Spleen (tissue), 11 donors: Measurements from ENCODE around the gene NTRK2. TPM values are rescaled to one million over a fixed set of nuclear protein-coding genes. Genes with fewer than 3 reads are reported as not detected.

Experiments
- DNase-seq: peaks from one replicate; pipeline ENCODE4 v3.0.0-alpha.2; 2020
- H3K27ac ChIP-seq, 8 donors: fragments of 200-600 bp; sonication (generic) in 7 of 8; 1 replicate in 4 of 8; 2 replicates in 4 of 8; pipeline versions ENCODE4 v1.5.0 to v1.8.0; 2016 to 2021; ENCODE audit warnings: inconsistent platforms in 4 of 8, mild to moderate bottlenecking in 4 of 8, moderate library complexity in 1 of 8
- H3K27me3 ChIP-seq, 7 donors: fragments of 200-600 bp; sonication (generic) in 6 of 7; replicated peaks in 1 of 7; 1 replicate in 4 of 7; 2 replicates in 3 of 7; pipeline versions ENCODE4 v1.5.0 to v1.8.0; 2016 to 2021; ENCODE audit warnings: inconsistent platforms in 3 of 7, mild to moderate bottlenecking in 1 of 7
- H3K36me3 ChIP-seq, 6 donors: fragments of 200-600 bp; sonication (generic) in 5 of 6; 1 replicate in 4 of 6; 2 replicates in 2 of 6; pipeline versions ENCODE4 v1.5.0 to v1.8.0; 2016 to 2021; ENCODE audit warnings: inconsistent platforms in 2 of 6
- H3K4me1 ChIP-seq, 6 donors: fragments of 200-600 bp; sonication (generic) in 5 of 6; 1 replicate in 3 of 6; 2 replicates in 3 of 6; pipeline versions ENCODE4 v1.5.0 to v1.8.0; 2016 to 2021; ENCODE audit warnings: inconsistent platforms in 3 of 6
- H3K4me3 ChIP-seq, 8 donors: fragments of 200-600 bp; sonication (generic) in 7 of 8; 1 replicate in 4 of 8; 2 replicates in 4 of 8; pipeline versions ENCODE4 v1.5.0 to v1.8.0; 2016 to 2021; ENCODE audit warnings: inconsistent platforms in 4 of 8, mild to moderate bottlenecking in 4 of 8, moderate library complexity in 2 of 8
- H3K9me3 ChIP-seq, 8 donors: fragments of 200-600 bp; sonication (generic) in 7 of 8; 1 replicate in 4 of 8; 2 replicates in 4 of 8; pipeline versions ENCODE4 v1.5.0 to v1.8.0; 2016 to 2021; ENCODE audit warnings: inconsistent platforms in 4 of 8
- POLR2A ChIP-seq, 3 donors: fragments of 450-650 bp; IDR thresholded peaks; one replicate each; pipeline ENCODE4 v1.5.1; 2017; ENCODE audit warnings: antibody characterized with exemption in 3 of 3, mild to moderate bottlenecking in 1 of 3
- POLR2AphosphoS5 ChIP-seq, 3 donors: sonication (generic); formaldehyde crosslinking; IDR thresholded peaks; one replicate each; pipeline ENCODE4 v1.5.1; 2017; ENCODE audit warnings: antibody characterized with exemption in 3 of 3
- WGBS, 5 donors: extraction: QIAGEN DNeasy Blood & Tissue Kit in 3 of 5; methylation state at CpG; one replicate each; pipeline versions ENCODE4 v1.1.5 to v1.1.7; 2013 to 2018; 5-methylcytosine and 5-hydroxymethylcytosine counted together
- intact Hi-C: fragments of 100-400 bp; cut with DNase I; formaldehyde crosslinking; loops from one replicate; pipeline ENCODE4 v1.15.0; 2023; ENCODE audit warnings: low total_unique reads
- polyA plus RNA-seq, 3 donors: library from polyadenylated mRNA; stranded (reverse); fragments of 200-250 nt; gene quantifications; one replicate each; pipeline ENCODE4 v1.2.1, GENCODE V29; 2013
- total RNA-seq, 7 donors: library from RNA; depleted of rRNA in 3 of 7; stranded (reverse); fragments of >200 nt in 3 of 7; fragmentation: NEBNext Ultra II Directional in 4 of 7; extraction: Animal tissue kit (Norgen Biotek cat#: 25700) in 4 of 7; gene quantifications; one replicate each; pipeline versions ENCODE4 v1.1.0 to v1.2.1, GENCODE V29; 2016 to 2021
- TF ChIP-seq, protein P1 (sequence below), 11 experiments: fragments of 200-600 bp in 7 of 11; fragments of 450-650 bp in 4 of 11; sonication (generic) in 4 of 11; IDR thresholded peaks in 8 of 11; conservative IDR thresholded peaks in 3 of 11; 1 replicate in 7 of 11; 2 replicates in 4 of 11; pipeline versions ENCODE4 v1.4.0 to v1.8.0; 2016 to 2021; ENCODE audit warnings: antibody characterized with exemption in 11 of 11, inconsistent platforms in 4 of 11, mild to moderate bottlenecking in 1 of 11
- donor health status: healthy with polysubstance abuse.
- donor health status: DM: no; HTN: no; CAD: no; lungs with moderate emphysema.
- donor health status: DM: no; HTN: no; CAD: no.
- donor health status: Bipolar disorder and iron deficiency.
- donor health status: healthy.
- donor health status: DM: no; HTN: no; CAD: no.
- donor health status: DM: yes; HTN: yes; CAD: no.

The NTRK2 gene
- total and polyA plus RNA-seq, 10 donors = 0.63 to 22.7 (median 8.9) TPM

DNA sequence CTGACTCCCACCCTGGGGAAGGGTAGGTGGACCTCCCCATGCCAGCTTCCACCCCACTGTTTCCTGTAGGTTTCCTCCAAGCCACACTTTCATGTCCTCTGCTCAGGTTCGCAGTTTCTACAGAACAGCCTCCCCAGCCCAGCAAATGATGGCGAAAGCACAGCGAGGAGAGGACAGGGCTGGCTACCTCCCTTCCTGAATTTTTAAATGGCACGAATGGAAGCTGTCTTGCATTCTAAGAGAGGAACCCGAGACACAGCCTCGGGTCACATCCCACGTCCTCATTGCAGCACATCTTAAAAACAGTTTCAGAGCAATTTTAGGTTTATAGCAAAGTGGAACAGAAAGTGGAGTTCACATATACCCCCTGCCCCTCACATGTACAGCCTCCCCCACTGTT, 330.3 kb downstream of the NTRK2 start:
- TF ChIP-seq, protein P1, sequence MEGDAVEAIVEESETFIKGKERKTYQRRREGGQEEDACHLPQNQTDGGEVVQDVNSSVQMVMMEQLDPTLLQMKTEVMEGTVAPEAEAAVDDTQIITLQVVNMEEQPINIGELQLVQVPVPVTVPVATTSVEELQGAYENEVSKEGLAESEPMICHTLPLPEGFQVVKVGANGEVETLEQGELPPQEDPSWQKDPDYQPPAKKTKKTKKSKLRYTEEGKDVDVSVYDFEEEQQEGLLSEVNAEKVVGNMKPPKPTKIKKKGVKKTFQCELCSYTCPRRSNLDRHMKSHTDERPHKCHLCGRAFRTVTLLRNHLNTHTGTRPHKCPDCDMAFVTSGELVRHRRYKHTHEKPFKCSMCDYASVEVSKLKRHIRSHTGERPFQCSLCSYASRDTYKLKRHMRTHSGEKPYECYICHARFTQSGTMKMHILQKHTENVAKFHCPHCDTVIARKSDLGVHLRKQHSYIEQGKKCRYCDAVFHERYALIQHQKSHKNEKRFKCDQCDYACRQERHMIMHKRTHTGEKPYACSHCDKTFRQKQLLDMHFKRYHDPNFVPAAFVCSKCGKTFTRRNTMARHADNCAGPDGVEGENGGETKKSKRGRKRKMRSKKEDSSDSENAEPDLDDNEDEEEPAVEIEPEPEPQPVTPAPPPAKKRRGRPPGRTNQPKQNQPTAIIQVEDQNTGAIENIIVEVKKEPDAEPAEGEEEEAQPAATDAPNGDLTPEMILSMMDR (IDR thresholded peaks at IDR 0.05 in 8 of 11, conservative IDR thresholded peaks at IDR 0.05 in 3 of 11) = no peak
- TF ChIP-seq POLR2AphosphoS5 (IDR thresholded peaks at IDR 0.05) (no peak), POLR2A (IDR thresholded peaks at IDR 0.05) (no peak)
- 76 to 91% (median 85%) methylated on average over 7 of the region's 7 CpGs for WGBS, 5 donors
- intact Hi-C loops = no loop called here
- H3K36me3 ChIP-seq = no peaks in the 10 kb centered on the region
- DNase-seq = no peak
- no peak overlapping the region for H3K27ac ChIP-seq
- no peaks in the 10 kb centered on the region for H3K4me1 ChIP-seq
- H3K4me3 ChIP-seq = no peak overlapping the region
- peaks cover 0 to 21% (median 8%) of the 10 kb centered on the region in 8 donors for H3K9me3 ChIP-seq
- no peaks in the 10 kb centered on the region for H3K27me3 ChIP-seq

DNA sequence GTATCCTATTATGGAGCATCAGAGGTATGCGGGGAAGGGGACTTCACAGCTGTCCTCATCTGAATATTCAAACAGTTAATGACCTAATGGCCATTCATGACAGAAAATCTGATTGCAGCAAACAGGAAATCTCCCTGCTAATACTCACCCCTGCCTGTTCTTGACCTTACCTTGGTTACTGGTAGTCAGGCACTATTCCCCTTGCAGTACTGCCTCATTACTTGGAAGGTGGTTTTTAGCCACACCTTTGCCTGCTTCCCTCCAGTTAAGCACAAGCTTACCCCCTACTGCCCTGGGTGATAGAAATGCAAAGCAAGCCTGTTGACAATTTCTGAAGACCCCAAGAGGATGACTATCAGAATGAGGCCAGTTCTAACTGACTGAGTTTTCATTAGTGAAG, 332.4 kb downstream of the NTRK2 start:
- Histone ChIP-seq H3K4me1 (no peaks in the 10 kb centered on the region), H3K27ac (no peak overlapping the region), H3K36me3 (no peaks in the 10 kb centered on the region), H3K9me3 (peaks cover 0 to 21% (median 8%) of the 10 kb centered on the region in 8 donors), H3K4me3 (no peak overlapping the region), H3K27me3 (peaks cover 0 to 5% (median 0%) of the 10 kb centered on the region in 7 donors)
- DNase-seq = no peak
- TF ChIP-seq, protein P1 (IDR thresholded peaks at IDR 0.05 in 8 of 11, conservative IDR thresholded peaks at IDR 0.05 in 3 of 11) = no peak
- no peak for TF ChIP-seq POLR2AphosphoS5 (IDR thresholded peaks at IDR 0.05)
- no peak for TF ChIP-seq POLR2A (IDR thresholded peaks at IDR 0.05)
- WGBS, 5 donors = 94 to 100% (median 96%) methylated on average over 1 of the region's 1 CpG
- intact Hi-C loops = no loop called here

DNA sequence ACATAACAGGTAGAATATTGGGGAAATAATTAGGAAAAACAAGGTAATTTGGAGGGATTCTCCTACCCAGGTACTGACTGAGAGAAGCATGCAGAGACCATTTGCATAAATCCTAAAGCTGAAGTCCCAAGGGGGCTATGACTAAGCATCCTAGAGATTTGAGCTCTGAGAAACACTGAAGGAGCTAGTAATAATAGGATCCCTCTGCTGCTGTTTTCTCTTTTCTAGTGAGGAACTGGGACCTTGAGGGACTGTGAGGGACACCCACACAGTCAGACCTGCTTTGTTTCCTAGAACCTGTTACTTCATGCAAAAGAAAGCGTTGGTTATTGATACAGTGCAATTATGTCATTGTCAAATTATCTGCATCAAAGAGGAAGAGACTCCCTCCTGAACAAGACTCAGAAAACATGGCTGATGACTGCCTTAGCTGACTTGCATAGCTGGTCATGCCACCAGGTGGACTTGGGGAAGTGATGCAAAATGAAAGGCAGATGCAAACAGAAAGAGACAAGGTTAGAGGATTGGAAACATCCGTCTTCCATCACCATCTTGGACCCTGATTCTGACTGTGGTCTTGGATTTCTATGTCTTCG, 335.4 kb downstream of the NTRK2 start:
- Histone ChIP-seq H3K27ac (no peak overlapping the region), H3K36me3 (no peaks in the 10 kb centered on the region), H3K4me3 (no peak overlapping the region), H3K27me3 (peaks cover 0 to 5% (median 0%) of the 10 kb centered on the region in 7 donors), H3K4me1 (no peaks in the 10 kb centered on the region), H3K9me3 (peaks cover 0 to 19% (median 8%) of the 10 kb centered on the region in 8 donors)
- no peak for TF ChIP-seq POLR2A (IDR thresholded peaks at IDR 0.05)
- no peak for TF ChIP-seq POLR2AphosphoS5 (IDR thresholded peaks at IDR 0.05)
- TF ChIP-seq, protein P1 (IDR thresholded peaks at IDR 0.05 in 8 of 11, conservative IDR thresholded peaks at IDR 0.05 in 3 of 11) = no peak
- intact Hi-C loops = no loop called here
- 60 to 88% (median 69%) methylated on average over 3 of the region's 3 CpGs for WGBS, 5 donors
- no peak for DNase-seq

DNA sequence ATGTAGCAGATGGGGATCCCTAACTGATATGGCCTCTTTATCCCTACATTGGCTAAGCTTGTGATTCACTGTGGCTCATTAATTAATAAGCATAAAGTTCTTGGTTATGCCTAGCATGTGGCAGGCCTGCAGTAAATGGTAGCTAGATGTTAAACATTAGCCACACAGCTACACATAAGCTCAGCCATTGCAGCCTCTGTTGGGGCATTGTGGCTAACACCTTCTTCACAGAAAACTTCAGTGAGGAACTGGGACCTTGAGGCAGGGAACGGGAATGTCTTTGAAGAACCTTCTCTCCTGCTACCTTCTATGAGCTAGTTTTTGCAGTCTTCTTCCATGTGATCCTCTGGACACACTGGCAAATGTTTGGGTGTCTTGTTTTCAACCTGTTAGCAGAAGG, 338.2 kb downstream of the NTRK2 start:
- no peak for TF ChIP-seq POLR2AphosphoS5 (IDR thresholded peaks at IDR 0.05)
- no peak for TF ChIP-seq POLR2A (IDR thresholded peaks at IDR 0.05)
- WGBS, 5 donors = 87 to 100% (median 95%) methylated on average over 1 of the region's 1 CpG
- no peaks in the 10 kb centered on the region for H3K36me3 ChIP-seq
- H3K4me3 ChIP-seq = no peak overlapping the region
- no peak overlapping the region for H3K27ac ChIP-seq
- H3K4me1 ChIP-seq = no peaks in the 10 kb centered on the region
- peaks cover 0 to 5% (median 0%) of the 10 kb centered on the region in 7 donors for H3K27me3 ChIP-seq
- H3K9me3 ChIP-seq = no peaks in the 10 kb centered on the region
- no peak for DNase-seq
- intact Hi-C loops = no loop called here
